HepG2 (cell line): ENCODE data around the gene TXNL4A. TPM values are rescaled to one million over a fixed set of nuclear protein-coding genes. Genes with fewer than 3 reads are reported as not detected.

Source experiments
- ATAC-seq: fragments of 200-7000 bp; cut with Tn5 transposase; 3 replicates; pipeline ENCODE4 v1.9.1; 2020; ENCODE audit warnings: mild to moderate bottlenecking, moderate library complexity
- BruUV-seq: library from RNA; stranded (reverse); fragments of 400-500 nt; replicated peaks from 2 replicates; lab custom pipeline; 2021; lab: Mats Ljungman, UMichigan
- CTCF ChIA-PET: fragments of 300-600 bp; formaldehyde crosslinking; extraction: SDS; loops from one replicate; lab custom pipeline; 2021; ENCODE audit warnings: low total read pairs, inconsistent platforms, low intra/inter-chr PET ratio; lab: Yijun Ruan, JAX
- POLR2A ChIA-PET: fragments of 350-600 bp; sonication (Branson Sonifier 250); formaldehyde crosslinking; loops from one replicate; lab custom pipeline; 2020; ENCODE audit warnings: antibody characterized with exemption, inconsistent platforms; lab: Yijun Ruan, JAX
- DNase-seq: peaks from one replicate; pipeline ENCODE4 v3.0.0-alpha.2; 2015; ENCODE audit warnings: low spot score
- FAIRE-seq: peaks from 3 replicates; lab custom pipeline; 2011; peaks lifted over from hg19 to GRCh38; lab: Jason Lieb, UNC
- H2AFZ ChIP-seq: one replicate; pipeline ENCODE4 v1.6.1; 2011; ENCODE audit warnings: low read length, inconsistent platforms
- H3K27ac ChIP-seq: fragments of 300-600 bp; 3 replicates; pipeline ENCODE4 v1.8.0; 2011; ENCODE audit warnings: mixed run types, mild to moderate bottlenecking, mixed read lengths, low read length, inconsistent platforms; ENCODE audit not compliant: insufficient read depth; ENCODE audit errors: extremely low read length
- H3K27me3 ChIP-seq, 2 experiments: fragments of 200-600 bp in 1 of 2; 2 replicates in 1 of 2; 3 replicates in 1 of 2; pipeline versions ENCODE4 v1.6.0 to v1.8.0; 2011; ENCODE audit warnings: low read length in 2 of 2, mild to moderate bottlenecking in 2 of 2, moderate library complexity in 2 of 2, inconsistent platforms in 1 of 2; ENCODE audit not compliant: insufficient read depth in 2 of 2, control insufficient read depth in 1 of 2
- H3K36me3 ChIP-seq, 2 experiments: fragments of 200-600 bp in 1 of 2; replicated peaks in 1 of 2; 2 replicates in 1 of 2; 3 replicates in 1 of 2; pipeline versions ENCODE4 v1.5.1 to v1.8.0; 2011; ENCODE audit warnings: low read length in 2 of 2, inconsistent platforms in 1 of 2; ENCODE audit not compliant: insufficient read depth in 2 of 2, control insufficient read depth in 1 of 2
- H3K4me1 ChIP-seq: 2 replicates; pipeline ENCODE4 v1.5.1; 2012; ENCODE audit warnings: low read length, inconsistent platforms; ENCODE audit not compliant: insufficient read depth
- H3K4me2 ChIP-seq: 2 replicates; pipeline ENCODE4 v1.6.0; 2011; ENCODE audit warnings: low read depth, low read length, inconsistent platforms
- H3K4me3 ChIP-seq, 3 experiments: fragments of 200-600 bp in 1 of 3; sonication (generic), shearing (Covaris generic) in 1 of 3; replicated peaks in 1 of 3; 2 replicates each; pipeline ENCODE4 v1.5.1; 2011 to 2016; ENCODE audit warnings: low read length in 3 of 3, inconsistent platforms in 2 of 3, low read depth in 2 of 3, mild to moderate bottlenecking in 2 of 3, control low read depth in 1 of 3, mixed read lengths in 1 of 3; ENCODE audit not compliant: insufficient read depth in 1 of 3
- H3K79me2 ChIP-seq: one replicate; pipeline ENCODE4 v1.6.1; 2011; ENCODE audit warnings: low read length, inconsistent platforms; ENCODE audit not compliant: insufficient read depth
- H3K9ac ChIP-seq: 2 replicates; pipeline ENCODE4 v1.6.0; 2011; ENCODE audit warnings: mild to moderate bottlenecking, low read depth, low read length, inconsistent platforms; ENCODE audit not compliant: insufficient read depth
- H3K9me3 ChIP-seq: 2 replicates; pipeline ENCODE4 v1.5.1; 2012; ENCODE audit warnings: mild to moderate bottlenecking, low read length
- H4K20me1 ChIP-seq: 2 replicates; pipeline ENCODE4 v1.6.0; 2011; ENCODE audit warnings: inconsistent platforms, mild to moderate bottlenecking, low read length, moderate library complexity; ENCODE audit not compliant: insufficient read depth
- ASH2L ChIP-seq: fragments of 300-600, 200-600 bp; sonication (generic); IDR thresholded peaks from 2 replicates; pipeline ENCODE4 v1.7.0; 2017; ENCODE audit warnings: low read depth, mild to moderate bottlenecking, moderate library complexity, mixed read lengths, low read length; ENCODE audit not compliant: insufficient read length
- CBX5 ChIP-seq: sonication (generic); formaldehyde crosslinking; IDR thresholded peaks from 2 replicates; pipeline ENCODE4 v1.4.0; 2020; ENCODE audit warnings: missing genetic modification reagents, borderline replicate concordance
- HDAC1 ChIP-seq: sonication (generic); formaldehyde crosslinking; IDR thresholded peaks from 2 replicates; pipeline ENCODE4 v1.5.1; 2020; ENCODE audit warnings: mild to moderate bottlenecking, missing genetic modification reagents
- HOXA9 ChIP-seq: sonication (generic); formaldehyde crosslinking; IDR thresholded peaks from 2 replicates; pipeline ENCODE4 v1.8.1; 2022; ENCODE audit warnings: missing genetic modification reagents, mild to moderate bottlenecking, moderate library complexity, borderline replicate concordance
- HOXD1 ChIP-seq: sonication (generic); formaldehyde crosslinking; IDR thresholded peaks from 2 replicates; pipeline ENCODE4 v1.5.0; 2020; ENCODE audit warnings: missing genetic modification reagents
- IRF2 ChIP-seq: IDR thresholded peaks from 2 replicates; pipeline ENCODE4 v1.6.1; 2018; ENCODE audit warnings: missing genetic modification reagents, missing compliant biosample characterization
- NR1H2 ChIP-seq: sonication (generic); formaldehyde crosslinking; IDR thresholded peaks from 2 replicates; pipeline ENCODE4 v1.8.1; 2022; ENCODE audit warnings: low read depth, missing genetic modification reagents, borderline replicate concordance
- POGK ChIP-seq: sonication (generic); formaldehyde crosslinking; conservative IDR thresholded peaks from 2 replicates; pipeline ENCODE4 v1.8.0; 2022; ENCODE audit warnings: mild to moderate bottlenecking, moderate library complexity, missing genetic modification reagents
- RBAK ChIP-seq: sonication (generic); formaldehyde crosslinking; IDR thresholded peaks from 2 replicates; pipeline ENCODE4 v1.5.1; 2020; ENCODE audit warnings: mild to moderate bottlenecking, missing genetic modification reagents
- SAP130 ChIP-seq: IDR thresholded peaks from 2 replicates; pipeline ENCODE4 v1.6.1; 2016; ENCODE audit warnings: low read depth
- SMC3 ChIP-seq: IDR thresholded peaks from 2 replicates; pipeline ENCODE4 v1.6.1; 2011; ENCODE audit warnings: low read length, improper control_type of control experiment
- SNRNP70 ChIP-seq: fragments of 200-400 bp; formaldehyde crosslinking; IDR thresholded peaks from 2 replicates; pipeline ENCODE4 v1.6.1; 2017; ENCODE audit warnings: mild to moderate bottlenecking, low read depth, low read length, moderate library complexity
- TBL1XR1 ChIP-seq: fragments of 150-350 bp; IDR thresholded peaks from 2 replicates; pipeline ENCODE4 v1.6.1; 2014; ENCODE audit warnings: borderline replicate concordance, low read length; ENCODE audit not compliant: partially characterized antibody
- ZBTB26 ChIP-seq: IDR thresholded peaks from 2 replicates; pipeline ENCODE4 v1.6.1; 2016; ENCODE audit warnings: missing compliant biosample characterization, missing genetic modification reagents, borderline replicate concordance
- ZC3H4 ChIP-seq: sonication (generic); formaldehyde crosslinking; IDR thresholded peaks from 2 replicates; pipeline ENCODE4 v1.4.0; 2020; ENCODE audit warnings: missing genetic modification reagents, borderline replicate concordance
- ZNF451 ChIP-seq: sonication (generic); formaldehyde crosslinking; IDR thresholded peaks from 2 replicates; pipeline ENCODE4 v1.5.0; 2020; ENCODE audit warnings: mild to moderate bottlenecking, missing genetic modification reagents
- ZNF768 ChIP-seq: sonication (generic); formaldehyde crosslinking; IDR thresholded peaks from 2 replicates; pipeline ENCODE4 v1.4.0; 2020; ENCODE audit warnings: missing genetic modification reagents
- WGBS: methylation state at CpG from one replicate; pipeline ENCODE4 v1.1.6; 2017; ENCODE audit warnings: low lambda C conversion rate; 5-methylcytosine and 5-hydroxymethylcytosine counted together
- in situ Hi-C: cut with HindIII; loops from 2 replicates; pipeline ENCODE4 v1.10.0; 2017; ENCODE audit warnings: low pct_unique_long_range_greater_than_20kb; ENCODE audit not compliant: extremely low pct_ligation_motif_present
- intact Hi-C: fragments of 100-400 bp; cut with micrococcal nuclease; formaldehyde crosslinking; loops from one replicate; pipeline ENCODE4 v1.10.0; 2022; ENCODE audit not compliant: unreplicated experiment
- polyA plus RNA-seq, 8 experiments: library from polyadenylated mRNA; depleted of rRNA in 3 of 8; stranded (reverse) in 7 of 8; unstranded in 1 of 8; fragments of >200 nt; fragmentation: Illumina TruSeq in 4 of 8; extraction: Trizol in 4 of 8; gene quantifications; 2 replicates each; pipeline versions ENCODE4 v1.2.1 to v1.2.3, GENCODE V29; 2011 to 2016; ENCODE audit warnings: low read depth in 4 of 8, missing spikeins in 1 of 8, mixed read lengths in 1 of 8; ENCODE audit not compliant: insufficient read depth in 1 of 8
- total RNA-seq, 5 experiments: library from RNA; depleted of rRNA; stranded (reverse); fragments of >200 nt; fragmentation: Illumina TruSeq; extraction: Trizol; gene quantifications; 2 replicates each; pipeline ENCODE4 v1.2.3, GENCODE V29; 2016; ENCODE audit warnings: low read depth in 1 of 5
- TF ChIP-seq, protein P1 (sequence below): sonication (generic); formaldehyde crosslinking; IDR thresholded peaks from 2 replicates; pipeline ENCODE4 v1.8.1; 2023; ENCODE audit warnings: mild to moderate bottlenecking, missing genetic modification reagents
- TF ChIP-seq, protein P2 (sequence below): sonication (generic); formaldehyde crosslinking; IDR thresholded peaks from 2 replicates; pipeline ENCODE4 v1.4.0; 2020; ENCODE audit warnings: missing genetic modification reagents, borderline replicate concordance

TXNL4A gene
- total and polyA plus RNA-seq, 2 of the 13 experiments (the other 11 are each of a cell fraction or from before 2014, with no cell fraction given): 172 to 202 TPM

DNA sequence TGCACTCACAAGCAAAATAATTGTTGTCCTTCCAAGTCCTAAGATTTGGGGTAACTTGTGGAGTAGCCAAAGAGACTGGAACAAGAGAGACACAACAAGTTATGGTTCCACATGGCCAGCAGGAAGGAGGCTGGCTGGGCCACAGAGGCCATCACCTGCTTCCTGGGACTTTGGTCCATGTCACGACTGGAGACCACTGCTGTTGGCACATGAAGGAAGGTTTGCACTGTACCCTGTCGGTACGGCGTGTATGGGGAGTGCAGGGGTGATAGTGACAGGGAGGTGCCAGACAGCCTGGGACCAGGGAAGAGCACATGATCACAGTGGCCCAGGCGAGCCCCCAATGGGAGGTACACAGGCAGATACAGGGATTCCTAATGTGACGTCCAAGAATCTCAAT lies 52.4 kb downstream of the TXNL4A start:
- no TSS peak for BruUV-seq
- no peak for FAIRE-seq
- DNase-seq: no peak
- intact Hi-C loops (loop anchor here (2.0 kb wide), 2 partner anchors 169 to 219 kb away; no protein-coding TSS in a partner anchor), in situ Hi-C loops (loop anchor here (10.0 kb wide), 1 partner anchor 169 kb away; the partner anchor contains the start of gene ADNP2)
- Histone ChIP-seq H4K20me1 (peaks cover 19% of the 10 kb centered on the region), H3K27me3 (no peaks in the 10 kb centered on the region), H3K4me3 (no peak overlapping the region), H3K79me2 (peaks cover 85% of the 10 kb centered on the region), H3K9ac (peak overlapping the region; percentile 23; the same call in 1 of the 2 replicates), H2AFZ (no peak overlapping the region), H3K27ac (peak overlapping the region; percentile 88), H3K36me3 (peaks cover 0 to 9% of the 10 kb centered on the region in 2 experiments; a peak in 2 of 5 replicates), H3K4me1 (peaks cover 65% of the 10 kb centered on the region), H3K9me3 (peaks cover 6% of the 10 kb centered on the region; the same call in 1 of the 2 replicates), H3K4me2 (peak overlapping the region; percentile 55)
- WGBS: 87% methylated on average over 6 of the region's 6 CpGs
- CTCF ChIA-PET: no interaction called here
- POLR2A ChIA-PET: interaction anchor here (0.9 to 3.0 kb wide), 8 partner anchors 11 to 97 kb away, joined by 3 to 45 read pairs (median 13); partner anchors contain the start of genes HSBP1L1, SLC66A2 and TXNL4A
- no peak for ATAC-seq
- TF ChIP-seq ZNF768 (no peak), HOXA9 (CRISPR knock-in tag) (no peak), SNRNP70 (no peak), SMC3 (no peak), ZBTB26 (no peak), HDAC1 (no peak), TBL1XR1 (no peak), POGK (CRISPR knock-in tag) (no peak), RBAK (no peak), ZC3H4 (CRISPR knock-in tag) (no peak), ZNF451 (no peak), HOXD1 (CRISPR knock-in tag) (no peak), SAP130 (CRISPR knock-in tag) (0 out of 2 replicates have a peak, but pooled peaks have one; percentile 29), ASH2L (peak; percentile 6), CBX5 (CRISPR knock-in tag) (no peak), IRF2 (CRISPR knock-in tag) (no peak), NR1H2 (CRISPR knock-in tag) (no peak)
- TF ChIP-seq, protein P1, sequence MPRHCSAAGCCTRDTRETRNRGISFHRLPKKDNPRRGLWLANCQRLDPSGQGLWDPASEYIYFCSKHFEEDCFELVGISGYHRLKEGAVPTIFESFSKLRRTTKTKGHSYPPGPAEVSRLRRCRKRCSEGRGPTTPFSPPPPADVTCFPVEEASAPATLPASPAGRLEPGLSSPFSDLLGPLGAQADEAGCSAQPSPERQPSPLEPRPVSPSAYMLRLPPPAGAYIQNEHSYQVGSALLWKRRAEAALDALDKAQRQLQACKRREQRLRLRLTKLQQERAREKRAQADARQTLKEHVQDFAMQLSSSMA (CRISPR knock-in tag): no peak
- TF ChIP-seq, protein P2, sequence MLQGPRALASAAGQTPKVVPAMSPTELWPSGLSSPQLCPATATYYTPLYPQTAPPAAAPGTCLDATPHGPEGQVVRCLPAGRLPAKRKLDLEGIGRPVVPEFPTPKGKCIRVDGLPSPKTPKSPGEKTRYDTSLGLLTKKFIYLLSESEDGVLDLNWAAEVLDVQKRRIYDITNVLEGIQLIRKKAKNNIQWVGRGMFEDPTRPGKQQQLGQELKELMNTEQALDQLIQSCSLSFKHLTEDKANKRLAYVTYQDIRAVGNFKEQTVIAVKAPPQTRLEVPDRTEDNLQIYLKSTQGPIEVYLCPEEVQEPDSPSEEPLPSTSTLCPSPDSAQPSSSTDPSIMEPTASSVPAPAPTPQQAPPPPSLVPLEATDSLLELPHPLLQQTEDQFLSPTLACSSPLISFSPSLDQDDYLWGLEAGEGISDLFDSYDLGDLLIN (CRISPR knock-in tag): no peak
